ENCODE data around the gene PGBD1. TPM values are rescaled to one million over a fixed set of nuclear protein-coding genes. Genes with fewer than 3 reads are reported as not detected.
A peak's percentile ranks its signal among the peaks of the same experiment; 100 is the strongest.

Gene PGBD1
- total RNA-seq, 1 donor from 2014 or later = 5.2 TPM

GRCh38 chr6:28269492-28269891, 11.9 kb upstream of the PGBD1 start:
- Histone ChIP-seq H3K36me3 (peaks cover 0 to 30% of the 10 kb centered on the region in 2 donors), H3K27me3 (no peaks in the 10 kb centered on the region), H3K9me3 (no peaks in the 10 kb centered on the region), H3K27ac (no peak overlapping the region), H3K4me3 (no peak overlapping the region), H3K4me1 (peaks cover 31% of the 10 kb centered on the region)
- DNase-seq (ENCODE audit: extremely low spot score in 2 of 2) = no peak
- intact Hi-C loops (cut with DNase I) = no loop called here
- TF ChIP-seq POLR2AphosphoS5 (IDR thresholded peaks at IDR 0.05; ENCODE audit: insufficient read depth in 1 of 2, low read depth in 1 of 2) (no peak), POLR2A (IDR thresholded peaks at IDR 0.05) (no peak)
- TF ChIP-seq, protein P1, sequence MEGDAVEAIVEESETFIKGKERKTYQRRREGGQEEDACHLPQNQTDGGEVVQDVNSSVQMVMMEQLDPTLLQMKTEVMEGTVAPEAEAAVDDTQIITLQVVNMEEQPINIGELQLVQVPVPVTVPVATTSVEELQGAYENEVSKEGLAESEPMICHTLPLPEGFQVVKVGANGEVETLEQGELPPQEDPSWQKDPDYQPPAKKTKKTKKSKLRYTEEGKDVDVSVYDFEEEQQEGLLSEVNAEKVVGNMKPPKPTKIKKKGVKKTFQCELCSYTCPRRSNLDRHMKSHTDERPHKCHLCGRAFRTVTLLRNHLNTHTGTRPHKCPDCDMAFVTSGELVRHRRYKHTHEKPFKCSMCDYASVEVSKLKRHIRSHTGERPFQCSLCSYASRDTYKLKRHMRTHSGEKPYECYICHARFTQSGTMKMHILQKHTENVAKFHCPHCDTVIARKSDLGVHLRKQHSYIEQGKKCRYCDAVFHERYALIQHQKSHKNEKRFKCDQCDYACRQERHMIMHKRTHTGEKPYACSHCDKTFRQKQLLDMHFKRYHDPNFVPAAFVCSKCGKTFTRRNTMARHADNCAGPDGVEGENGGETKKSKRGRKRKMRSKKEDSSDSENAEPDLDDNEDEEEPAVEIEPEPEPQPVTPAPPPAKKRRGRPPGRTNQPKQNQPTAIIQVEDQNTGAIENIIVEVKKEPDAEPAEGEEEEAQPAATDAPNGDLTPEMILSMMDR (IDR thresholded peaks at IDR 0.05) = no peak

DNA sequence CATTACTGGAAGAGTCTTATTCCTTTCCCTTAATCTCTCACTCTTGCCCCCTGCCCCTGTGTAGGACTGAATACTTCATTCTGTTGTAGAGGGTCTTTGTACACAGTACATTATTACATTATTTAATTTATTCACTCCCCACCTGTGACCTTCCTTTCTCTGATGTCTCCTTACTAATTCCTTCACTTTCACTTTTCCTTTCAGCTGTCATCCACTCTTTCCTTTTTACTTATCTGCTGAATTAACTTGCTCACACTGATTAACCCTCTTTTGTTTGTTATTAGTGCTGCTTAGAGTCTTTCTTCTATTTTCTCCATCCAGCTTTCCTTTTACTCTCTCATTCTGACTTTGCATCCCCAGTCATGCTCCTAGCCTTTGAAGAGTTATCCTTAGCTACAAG, 6.5 kb upstream of the PGBD1 start:
- no peak overlapping the region for H3K27ac ChIP-seq
- H3K9me3 ChIP-seq = no peaks in the 10 kb centered on the region
- intact Hi-C loops (cut with DNase I) = no loop called here
- H3K4me1 ChIP-seq = peaks cover 1% of the 10 kb centered on the region
- no peak overlapping the region for H3K4me3 ChIP-seq
- H3K36me3 ChIP-seq = peaks cover 0 to 55% of the 10 kb centered on the region in 2 donors
- DNase-seq (ENCODE audit: extremely low spot score in 2 of 2) = no peak
- no peaks in the 10 kb centered on the region for H3K27me3 ChIP-seq
- TF ChIP-seq, protein P1 (IDR thresholded peaks at IDR 0.05) = no peak
- TF ChIP-seq POLR2AphosphoS5 (IDR thresholded peaks at IDR 0.05; ENCODE audit: insufficient read depth in 1 of 2, low read depth in 1 of 2) (no peak), POLR2A (IDR thresholded peaks at IDR 0.05) (no peak)

DNA sequence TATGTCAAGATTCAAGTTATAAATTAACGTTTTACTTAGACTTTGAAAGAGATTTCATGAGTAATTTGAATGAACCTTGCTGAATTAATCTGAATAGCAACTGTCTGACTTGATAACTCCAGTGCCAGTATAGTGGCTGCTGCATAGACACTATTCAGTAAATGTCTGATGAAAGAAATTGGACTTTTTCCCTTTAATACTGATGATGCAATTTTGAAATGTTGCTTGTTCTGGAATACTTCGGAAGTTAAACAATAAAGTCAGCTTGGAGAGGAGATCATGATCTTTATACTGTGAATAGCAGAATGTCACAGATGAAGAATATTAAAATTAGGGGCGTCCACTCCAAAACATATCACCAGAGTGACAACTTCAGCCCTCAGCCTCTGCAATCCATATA, 3.6 kb upstream of the PGBD1 start:
- peaks cover 0 to 43% of the 10 kb centered on the region in 2 donors for H3K36me3 ChIP-seq
- H3K27ac ChIP-seq = no peak overlapping the region
- no peaks in the 10 kb centered on the region for H3K27me3 ChIP-seq
- no peak for TF ChIP-seq POLR2AphosphoS5 (IDR thresholded peaks at IDR 0.05; ENCODE audit: insufficient read depth in 1 of 2, low read depth in 1 of 2)
- TF ChIP-seq POLR2A (IDR thresholded peaks at IDR 0.05) = no peak
- TF ChIP-seq, protein P1 (IDR thresholded peaks at IDR 0.05) = no peak
- H3K9me3 ChIP-seq = no peaks in the 10 kb centered on the region
- intact Hi-C loops (cut with DNase I) = no loop called here
- H3K4me1 ChIP-seq = no peaks in the 10 kb centered on the region
- H3K4me3 ChIP-seq = no peak overlapping the region
- DNase-seq (ENCODE audit: extremely low spot score in 2 of 2) = no peak

GRCh38 chr6:28280595-28281287, 631 bp upstream of the PGBD1 start:
- TF ChIP-seq POLR2AphosphoS5 (IDR thresholded peaks at IDR 0.05; ENCODE audit: insufficient read depth in 1 of 2, low read depth in 1 of 2) (no peak), POLR2A (IDR thresholded peaks at IDR 0.05) (no peak)
- TF ChIP-seq, protein P1 (IDR thresholded peaks at IDR 0.05) = no peak
- intact Hi-C loops (cut with DNase I) = no loop called here
- DNase-seq (ENCODE audit: extremely low spot score in 2 of 2) = no peak
- peak overlapping the region; percentile 68 to 76 for H3K4me3 ChIP-seq
- no peaks in the 10 kb centered on the region for H3K4me1 ChIP-seq
- H3K9me3 ChIP-seq = no peaks in the 10 kb centered on the region
- no peaks in the 10 kb centered on the region for H3K27me3 ChIP-seq
- H3K27ac ChIP-seq = no peak overlapping the region
- peaks cover 0 to 27% of the 10 kb centered on the region in 2 donors for H3K36me3 ChIP-seq

- H3K36me3 ChIP-seq = peaks cover 0 to 23% of the 10 kb centered on the region in 2 donors
- no peak overlapping the region for H3K27ac ChIP-seq
- DNase-seq (ENCODE audit: extremely low spot score in 2 of 2) = no peak
- TF ChIP-seq, protein P1 (IDR thresholded peaks at IDR 0.05) = no peak
- TF ChIP-seq POLR2AphosphoS5 (IDR thresholded peaks at IDR 0.05; ENCODE audit: insufficient read depth in 1 of 2, low read depth in 1 of 2) = no peak
- intact Hi-C loops (cut with DNase I) = no loop called here
- no peaks in the 10 kb centered on the region for H3K9me3 ChIP-seq
- no peaks in the 10 kb centered on the region for H3K4me1 ChIP-seq
- H3K4me3 ChIP-seq = no peak overlapping the region
- H3K27me3 ChIP-seq = no peaks in the 10 kb centered on the region
Observed at GRCh38 chr6:28282926-28283325, 1.6 kb downstream of the PGBD1 start.
